Prostate gland (tissue), 2 donors: Measurements from ENCODE around the gene NOTUM. TPM values are rescaled to one million over a fixed set of nuclear protein-coding genes. Genes with fewer than 3 reads are reported as not detected.
A peak's percentile ranks its signal among the peaks of the same experiment; 100 is the strongest.

Experiments
- DNase-seq: peaks from one replicate; pipeline ENCODE4 v3.0.0-alpha.2; 2019; ENCODE audit warnings: low spot score
- H3K27ac ChIP-seq, 2 donors: fragments of 200-600 bp; sonication (generic); 2 replicates each; pipeline ENCODE4 v1.5.1; 2017 to 2019
- H3K27me3 ChIP-seq: fragments of 200-600 bp; sonication (generic); replicated peaks from 2 replicates; pipeline ENCODE4 v1.5.1; 2019; ENCODE audit not compliant: insufficient read depth
- H3K36me3 ChIP-seq, 2 donors: fragments of 200-600 bp; sonication (generic); 1 replicate in 1 of 2; 2 replicates in 1 of 2; pipeline versions ENCODE4 v1.5.1 to v1.8.1; 2017 to 2019
- H3K4me1 ChIP-seq: fragments of 200-600 bp; sonication (generic); replicated peaks from 2 replicates; pipeline ENCODE4 v1.5.1; 2019
- H3K4me3 ChIP-seq, 2 donors: fragments of 200-600 bp; sonication (generic); 2 replicates each; pipeline ENCODE4 v1.5.1; 2017 to 2019
- H3K9me3 ChIP-seq: fragments of 200-600 bp; sonication (generic); 2 replicates; pipeline ENCODE4 v1.5.1; 2017
- POLR2A ChIP-seq: fragments of 450-650 bp; IDR thresholded peaks from one replicate; pipeline ENCODE4 v1.6.1; 2016; ENCODE audit warnings: antibody characterized with exemption, mild to moderate bottlenecking
- POLR2AphosphoS5 ChIP-seq: sonication (generic); formaldehyde crosslinking; IDR thresholded peaks from one replicate; pipeline ENCODE4 v1.6.1; 2017; ENCODE audit warnings: antibody characterized with exemption
- WGBS: methylation state at CpG from one replicate; pipeline ENCODE4 v1.1.5; 2018; 5-methylcytosine and 5-hydroxymethylcytosine counted together
- intact Hi-C: fragments of 100-400 bp; cut with DNase I; formaldehyde crosslinking; loops from one replicate; pipeline ENCODE4 v1.14.2; 2022
- total RNA-seq, 2 donors: library from RNA; depleted of rRNA; stranded (reverse); fragments of >200 nt; gene quantifications; one replicate each; pipeline ENCODE4 v1.1.0, GENCODE V29; 2016
- TF ChIP-seq, protein P1 (sequence below), 4 experiments: fragments of 200-600 bp in 2 of 4; fragments of 450-650 bp in 2 of 4; sonication (generic) in 2 of 4; IDR thresholded peaks; 1 replicate in 3 of 4; 2 replicates in 1 of 4; pipeline ENCODE4 v1.5.1; 2016 to 2019; ENCODE audit warnings: antibody characterized with exemption in 4 of 4, mild to moderate bottlenecking in 2 of 4, moderate library complexity in 2 of 4

The NOTUM gene
- 1 to 10 TPM in 1 of 2 donors, under 1 TPM in 1; 0.50 to 8.3 TPM for total RNA-seq

DNA sequence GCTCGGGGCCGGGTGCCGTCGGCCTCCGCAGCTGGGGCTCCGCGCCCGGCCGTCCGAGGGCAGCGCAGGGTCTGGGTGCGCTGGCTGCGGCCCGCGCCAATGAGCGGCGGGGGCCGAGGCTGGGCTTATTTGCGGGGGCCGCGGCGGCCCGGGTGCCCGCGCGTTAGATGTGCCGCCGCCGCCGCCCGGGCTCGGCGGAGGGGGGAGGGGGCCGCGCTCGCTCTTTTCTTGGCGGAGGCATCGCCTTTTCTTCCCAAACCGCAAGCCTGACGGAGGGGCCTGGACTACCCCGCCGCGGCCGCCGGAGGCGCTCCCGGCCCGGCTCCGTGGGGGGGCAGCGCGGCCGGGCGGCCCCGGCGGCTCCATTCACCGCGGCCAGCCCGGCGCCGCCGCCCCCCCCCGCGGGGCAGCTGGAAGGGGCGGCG is at the start of gene NOTUM:
NOTUM (minus strand) TSS at position 101 of the 425 bp plus-strand sequence. CDS start 278 bp downstream, outside the sequence.
- Histone ChIP-seq H3K4me1 (peaks cover 2% of the 10 kb centered on the region), H3K9me3 (no peaks in the 10 kb centered on the region), H3K4me3 (peak within 1 kb of the TSS; percentile 26 to 38), H3K36me3 (no peaks in the 10 kb centered on the region), H3K27ac (no peak within 1 kb of the TSS), H3K27me3 (peaks cover 8% of the 10 kb centered on the region)
- under 1% methylated on average over 42 of the region's 65 CpGs for WGBS
- intact Hi-C loops = loop anchor here (10.0 kb wide), 1 partner anchor 194 kb away; no protein-coding TSS in a partner anchor
- TF ChIP-seq, protein P1, sequence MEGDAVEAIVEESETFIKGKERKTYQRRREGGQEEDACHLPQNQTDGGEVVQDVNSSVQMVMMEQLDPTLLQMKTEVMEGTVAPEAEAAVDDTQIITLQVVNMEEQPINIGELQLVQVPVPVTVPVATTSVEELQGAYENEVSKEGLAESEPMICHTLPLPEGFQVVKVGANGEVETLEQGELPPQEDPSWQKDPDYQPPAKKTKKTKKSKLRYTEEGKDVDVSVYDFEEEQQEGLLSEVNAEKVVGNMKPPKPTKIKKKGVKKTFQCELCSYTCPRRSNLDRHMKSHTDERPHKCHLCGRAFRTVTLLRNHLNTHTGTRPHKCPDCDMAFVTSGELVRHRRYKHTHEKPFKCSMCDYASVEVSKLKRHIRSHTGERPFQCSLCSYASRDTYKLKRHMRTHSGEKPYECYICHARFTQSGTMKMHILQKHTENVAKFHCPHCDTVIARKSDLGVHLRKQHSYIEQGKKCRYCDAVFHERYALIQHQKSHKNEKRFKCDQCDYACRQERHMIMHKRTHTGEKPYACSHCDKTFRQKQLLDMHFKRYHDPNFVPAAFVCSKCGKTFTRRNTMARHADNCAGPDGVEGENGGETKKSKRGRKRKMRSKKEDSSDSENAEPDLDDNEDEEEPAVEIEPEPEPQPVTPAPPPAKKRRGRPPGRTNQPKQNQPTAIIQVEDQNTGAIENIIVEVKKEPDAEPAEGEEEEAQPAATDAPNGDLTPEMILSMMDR (IDR thresholded peaks at IDR 0.05) = peak in 2 of 4 experiments; percentile 13 to 18
- TF ChIP-seq POLR2A = no peak
- DNase-seq = no peak

- intact Hi-C loops = no loop called here
- H3K27ac ChIP-seq = no peak overlapping the region
- H3K36me3 ChIP-seq = no peaks in the 10 kb centered on the region
- H3K4me3 ChIP-seq = no peak overlapping the region
- H3K27me3 ChIP-seq = no peaks in the 10 kb centered on the region
- DNase-seq = no peak
- TF ChIP-seq POLR2A = no peak
- TF ChIP-seq POLR2AphosphoS5 = no peak
- TF ChIP-seq, protein P1 (IDR thresholded peaks at IDR 0.05) = no peak
- H3K4me1 ChIP-seq = no peaks in the 10 kb centered on the region
- H3K9me3 ChIP-seq = no peaks in the 10 kb centered on the region
- 82% methylated on average over 15 of the region's 15 CpGs for WGBS
Measured at GRCh38 chr17:82009413-82009812, 48.4 kb upstream of the NOTUM start.

DNA sequence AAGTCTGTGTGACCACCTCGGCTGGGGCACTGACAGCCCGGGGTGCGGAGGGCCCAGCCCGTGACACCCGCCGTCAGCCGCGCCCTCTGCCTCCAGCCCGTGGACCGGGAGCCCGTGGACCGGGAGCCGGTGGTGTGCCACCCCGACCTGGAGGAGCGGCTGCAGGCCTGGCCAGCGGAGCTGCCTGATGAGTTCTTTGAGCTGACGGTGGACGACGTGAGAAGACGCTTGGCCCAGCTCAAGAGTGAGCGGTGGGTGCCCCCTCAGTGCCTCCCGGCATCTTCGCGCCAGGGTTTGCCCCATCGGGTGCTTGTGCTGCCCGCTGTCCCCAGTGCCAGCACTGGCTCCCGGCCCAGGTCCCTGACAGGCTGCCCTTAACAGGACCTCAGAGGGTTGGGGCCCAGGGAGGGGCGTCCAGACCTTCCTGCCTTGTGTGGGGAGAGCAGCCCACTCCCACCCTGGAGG is 48.0 kb upstream of the NOTUM start:
- intact Hi-C loops = no loop called here
- DNase-seq = no peak
- Histone ChIP-seq H3K27ac (no peak overlapping the region), H3K4me3 (no peak overlapping the region), H3K36me3 (no peaks in the 10 kb centered on the region), H3K4me1 (no peaks in the 10 kb centered on the region), H3K9me3 (no peaks in the 10 kb centered on the region), H3K27me3 (no peaks in the 10 kb centered on the region)
- 92% methylated on average over 27 of the region's 28 CpGs for WGBS
- TF ChIP-seq, protein P1 (IDR thresholded peaks at IDR 0.05) = no peak
- TF ChIP-seq POLR2AphosphoS5 (no peak), POLR2A (no peak)

DNA sequence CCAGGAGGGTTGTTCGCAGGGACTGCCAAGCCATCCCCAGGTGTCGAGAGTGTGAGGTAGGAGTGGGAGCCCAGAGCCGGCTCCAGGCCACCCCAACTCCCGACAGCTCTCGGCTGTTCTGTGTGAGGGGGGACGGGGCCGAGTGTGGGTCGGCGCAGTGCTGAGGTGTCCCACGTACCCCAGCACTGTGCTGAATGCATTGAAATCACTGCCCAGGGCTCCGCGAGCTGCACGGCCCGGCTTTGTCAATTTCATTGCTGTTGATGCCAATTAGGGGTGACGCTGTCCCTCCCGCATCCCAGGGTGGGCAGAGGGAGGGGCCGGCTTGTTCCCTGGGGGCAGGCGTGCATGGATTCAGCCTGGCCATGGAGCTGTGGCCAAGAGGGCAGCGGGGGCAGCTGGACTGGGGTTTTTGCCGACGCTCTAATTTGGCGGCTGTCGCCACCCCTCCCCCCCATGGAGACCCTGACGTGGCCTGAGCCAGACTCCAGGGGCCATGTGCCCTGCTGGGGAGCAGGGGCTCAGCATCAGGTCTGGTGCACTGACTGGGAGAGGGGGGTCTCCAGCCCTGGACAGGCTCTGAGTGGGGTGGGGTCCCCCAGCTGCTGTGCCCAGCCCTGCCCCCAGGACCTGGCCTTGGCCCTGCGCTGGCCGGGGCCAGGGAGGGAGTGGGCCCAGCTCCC is 47.4 kb upstream of the NOTUM start:
- Histone ChIP-seq H3K36me3 (no peaks in the 10 kb centered on the region), H3K4me1 (no peaks in the 10 kb centered on the region), H3K27me3 (no peaks in the 10 kb centered on the region), H3K9me3 (no peaks in the 10 kb centered on the region), H3K4me3 (no peak overlapping the region), H3K27ac (no peak overlapping the region)
- no peak for DNase-seq
- intact Hi-C loops = no loop called here
- WGBS = 82% methylated on average over 25 of the region's 26 CpGs
- TF ChIP-seq POLR2AphosphoS5 = no peak
- TF ChIP-seq, protein P1 (IDR thresholded peaks at IDR 0.05) = no peak
